SKM-1 (cell line): ENCODE results near the gene DAND5.

Experiments
- DNase-seq: peaks from one replicate; lab custom pipeline; 2025; ENCODE audit not compliant: unreplicated experiment; lab: John Stamatoyannopoulos, UW

The DAND5 gene

DNA sequence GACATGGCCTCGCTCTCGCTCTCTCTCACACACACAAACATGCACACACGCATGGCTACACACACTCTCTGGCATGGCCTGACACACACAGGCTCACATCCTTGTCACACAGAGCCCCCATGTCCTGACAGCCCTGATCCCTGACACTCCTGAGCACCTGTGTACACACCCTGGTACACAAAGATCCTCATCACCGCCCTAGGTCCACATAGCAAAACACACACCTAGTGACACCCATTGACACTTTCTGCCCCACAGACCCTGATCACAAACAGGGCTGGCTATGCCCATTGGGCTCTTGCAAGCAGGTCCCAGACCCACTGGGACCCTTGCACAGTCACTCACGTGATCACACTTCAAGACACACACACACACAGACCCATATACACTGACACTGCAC is 21.9 kb downstream of the DAND5 start:
- no peak for DNase-seq

GRCh38 chr19:12992729-12993128 is 23.4 kb downstream of the DAND5 start:
- no peak for DNase-seq

DNA sequence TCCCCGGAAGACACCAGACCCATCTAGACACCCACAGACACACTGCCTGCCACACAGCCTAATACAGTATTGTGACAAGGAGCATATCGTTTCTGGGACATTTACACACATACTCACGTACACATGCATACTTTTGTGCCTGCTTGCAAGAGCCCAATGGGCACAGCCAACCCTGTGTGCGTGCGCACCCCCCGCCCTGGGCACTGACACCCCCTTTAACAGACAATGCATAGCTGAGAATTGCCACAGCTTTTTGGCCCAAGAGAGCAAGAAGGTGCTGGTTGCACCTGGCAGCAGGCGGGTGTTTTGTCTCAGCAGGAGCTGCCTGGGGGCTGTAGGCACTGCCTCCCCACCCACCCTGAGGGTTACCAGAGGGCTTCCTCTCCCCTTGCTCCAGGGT is 24.2 kb downstream of the DAND5 start:
- DNase-seq = no peak

GRCh38 chr19:12994701-12995595 is 25.6 kb downstream of the DAND5 start, which contains the start of gene NFIX:
NFIX (plus strand) TSS chr19:12995475; CDS start chr19:12995838, 363 bp downstream.
- DNase-seq = no peak

GRCh38 chr19:12995596-12996405 is 26.4 kb downstream of the DAND5 start:
- DNase-seq = no peak

DNA sequence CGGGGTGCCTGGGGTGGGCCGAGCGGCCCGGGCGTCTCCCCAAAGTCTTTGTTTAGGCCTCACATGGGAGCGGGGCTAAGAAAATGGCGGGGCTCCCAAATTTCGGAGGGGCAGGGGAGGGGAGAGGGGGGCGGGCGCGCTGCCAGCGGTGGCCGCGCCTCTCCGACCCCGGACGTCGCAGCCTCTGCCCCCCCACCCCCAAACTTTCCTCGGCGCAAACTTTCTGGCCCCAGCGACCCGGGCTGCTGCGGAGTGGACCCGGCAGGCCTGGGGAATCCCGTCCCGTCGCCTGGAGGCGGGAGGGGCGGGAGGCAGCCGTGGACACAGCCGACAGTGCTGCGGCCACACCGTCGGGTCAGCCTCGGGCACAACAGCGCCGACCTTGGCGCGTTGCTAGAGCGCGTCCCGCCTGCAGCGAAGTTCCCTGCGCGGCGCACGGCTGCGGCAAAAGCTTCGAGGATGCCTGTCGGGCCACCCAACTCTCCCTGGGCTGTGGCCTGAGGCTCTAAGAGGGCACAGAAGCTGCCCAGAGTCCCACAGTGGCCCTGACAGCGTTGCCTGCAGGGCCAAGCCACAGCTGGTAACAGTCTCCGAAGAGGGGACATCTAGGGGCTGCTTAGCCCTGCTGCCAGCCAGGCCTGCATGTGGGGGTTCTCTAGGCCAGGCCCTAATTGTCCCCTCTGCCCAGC is 27.2 kb downstream of the DAND5 start:
- no peak for DNase-seq

GRCh38 chr19:12997179-12997966 is 28.0 kb downstream of the DAND5 start:
- DNase-seq = no peak

DNA sequence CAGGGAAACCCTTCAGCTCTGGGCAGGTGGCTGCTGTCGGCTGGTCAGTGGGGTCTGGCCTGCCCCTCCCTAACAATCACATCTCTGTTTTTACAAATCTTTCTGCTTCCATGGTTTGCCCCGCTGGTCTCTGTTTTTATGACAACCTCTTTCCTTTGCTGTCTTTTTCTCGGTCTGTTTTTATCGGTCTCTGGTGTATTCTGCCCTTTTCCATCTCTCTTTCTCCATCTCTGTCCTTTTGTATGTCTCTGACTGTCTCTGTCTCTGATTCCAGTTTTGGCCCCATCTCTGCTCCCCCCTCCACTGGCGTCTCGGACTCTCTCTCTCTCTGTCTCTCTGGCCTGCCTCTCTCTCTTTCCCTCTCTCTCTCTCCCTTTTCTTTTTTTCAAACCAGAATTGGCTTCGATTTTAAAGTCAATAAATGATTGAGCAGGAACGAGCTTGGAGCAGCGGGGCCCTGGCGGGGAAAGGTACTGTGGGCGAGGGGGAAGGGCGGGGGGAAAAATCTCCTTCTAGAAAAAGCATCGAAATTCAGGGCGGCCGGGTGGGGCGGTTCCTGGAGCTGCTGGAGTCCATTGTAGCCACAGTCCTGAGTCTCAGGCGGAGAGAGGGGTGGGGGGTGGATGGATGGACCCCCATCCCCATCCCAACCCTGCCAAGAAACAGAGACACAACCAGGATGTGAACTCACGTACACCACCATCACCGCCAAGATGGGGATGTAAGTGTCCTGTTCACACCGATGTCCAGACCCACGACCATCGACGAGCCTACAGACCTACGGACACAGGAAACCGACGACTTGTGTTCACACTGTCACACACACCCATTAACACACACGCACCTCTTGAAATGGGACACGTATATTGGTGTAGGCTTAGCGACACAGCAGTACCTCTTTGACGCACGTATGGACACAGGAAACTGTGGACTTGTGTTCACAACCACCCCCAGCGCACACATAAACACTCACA is 28.9 kb downstream of the DAND5 start:
- DNase-seq = no peak

DNA sequence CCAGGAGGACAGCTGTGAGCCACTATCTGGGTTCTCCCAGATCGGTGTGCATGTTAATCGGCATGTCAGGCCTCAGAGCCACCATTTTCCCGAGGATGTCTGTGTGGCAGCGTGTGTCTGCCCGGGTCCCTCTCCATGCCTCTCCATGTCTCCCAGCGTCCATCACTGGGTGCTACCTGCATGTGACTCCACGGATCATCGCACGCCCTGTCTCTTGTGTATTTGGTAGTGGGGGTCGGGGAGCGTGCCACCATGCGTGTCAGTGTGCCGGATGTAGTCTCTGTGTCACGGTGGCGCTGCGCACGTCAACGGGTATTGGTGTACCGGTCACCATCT is 31.8 kb downstream of the DAND5 start:
- no peak for DNase-seq

DNA sequence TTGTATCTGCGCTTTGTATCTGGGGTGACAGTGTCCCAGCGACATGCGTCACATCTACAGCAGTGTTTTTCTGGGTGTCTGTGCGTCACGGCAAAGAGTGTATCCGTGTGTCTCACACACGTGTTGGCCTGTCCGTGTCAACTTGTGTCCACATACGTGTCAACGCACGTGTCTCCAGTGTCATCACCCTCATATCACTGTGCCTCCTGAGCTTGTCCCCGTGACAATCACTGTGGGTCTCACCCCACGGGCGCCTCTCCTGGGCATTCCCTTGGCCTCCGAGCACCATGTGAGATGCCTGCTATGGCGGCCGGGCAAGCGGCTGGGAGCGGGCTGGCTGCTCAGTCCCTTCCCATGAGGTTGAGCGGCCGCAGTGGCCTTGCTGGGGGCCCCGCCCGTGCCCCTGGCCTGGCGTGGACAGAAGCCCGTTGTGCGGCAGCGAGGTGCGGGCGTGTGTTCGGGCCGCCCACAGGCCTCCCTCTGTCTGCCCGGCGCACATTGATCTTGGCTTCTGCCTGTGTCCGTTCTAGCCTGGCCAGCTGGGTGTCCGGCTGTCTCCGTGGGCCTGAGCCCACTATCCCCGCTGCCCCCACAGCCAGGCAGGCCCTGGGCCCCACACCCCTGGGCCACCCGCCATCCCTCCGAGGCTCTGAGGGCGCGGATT is 32.3 kb downstream of the DAND5 start:
- no peak for DNase-seq

DNA sequence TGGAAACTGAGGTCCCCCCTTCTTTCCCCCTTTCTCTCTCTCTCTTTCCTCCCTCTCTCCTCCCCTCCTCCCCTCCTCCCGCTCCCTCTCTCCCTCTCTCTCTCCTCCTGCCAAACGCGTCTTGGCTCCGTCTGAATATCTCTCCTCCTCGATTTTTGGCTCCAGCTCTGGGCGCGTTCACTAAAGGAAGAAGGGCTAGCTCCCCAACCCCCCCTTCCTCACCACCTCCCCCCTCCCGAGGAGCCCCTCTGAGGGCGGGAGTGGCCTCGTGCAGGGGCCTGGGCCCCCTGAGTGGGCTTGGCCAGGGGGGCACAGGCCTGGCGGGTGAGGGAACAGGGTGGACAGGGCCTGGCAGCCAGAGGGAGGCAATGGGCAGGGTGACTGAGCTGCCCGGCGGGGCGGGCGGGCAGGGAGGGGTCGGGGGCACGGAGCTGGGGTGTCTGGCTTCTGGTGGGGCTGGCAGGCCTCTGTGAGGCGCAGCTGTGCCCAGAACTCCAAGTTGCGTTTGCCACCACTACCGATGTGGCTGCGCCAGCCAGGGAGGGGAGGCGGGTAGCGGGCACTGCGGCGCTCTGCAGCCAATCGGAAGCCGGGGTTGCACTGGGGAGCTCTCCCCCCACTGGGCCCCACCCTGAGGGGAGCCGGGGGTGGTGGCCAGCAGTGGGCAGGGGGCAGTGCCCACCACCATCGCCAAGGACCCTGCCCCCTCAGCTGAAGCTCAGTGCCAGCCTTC is 33.0 kb downstream of the DAND5 start:
- no peak for DNase-seq

- DNase-seq = no peak
These were observed 33.7 kb downstream of the DAND5 start for GRCh38 chr19:13003081-13003480.

DNA sequence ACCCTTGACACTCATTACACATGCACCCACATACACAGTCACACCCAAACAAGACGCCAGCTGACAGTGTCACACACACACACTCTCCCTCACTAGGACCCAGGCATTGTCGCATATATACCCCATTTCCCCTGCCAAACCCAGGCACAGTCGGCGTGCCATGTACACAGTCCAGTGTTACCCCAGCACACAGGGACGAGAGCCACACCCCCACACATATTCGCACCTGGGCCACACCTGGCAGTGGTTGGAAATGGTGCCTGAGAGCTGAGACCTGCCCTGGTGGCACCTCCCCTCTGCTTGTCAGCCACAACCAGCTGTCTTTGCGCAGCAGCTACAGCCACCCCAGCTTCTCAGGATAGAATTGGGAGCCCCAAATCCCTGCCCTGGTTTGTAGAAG is 34.9 kb downstream of the DAND5 start:
- DNase-seq = no peak

- no peak for DNase-seq
These were observed 35.9 kb downstream of the DAND5 start for GRCh38 chr19:13005253-13005652.

DNA sequence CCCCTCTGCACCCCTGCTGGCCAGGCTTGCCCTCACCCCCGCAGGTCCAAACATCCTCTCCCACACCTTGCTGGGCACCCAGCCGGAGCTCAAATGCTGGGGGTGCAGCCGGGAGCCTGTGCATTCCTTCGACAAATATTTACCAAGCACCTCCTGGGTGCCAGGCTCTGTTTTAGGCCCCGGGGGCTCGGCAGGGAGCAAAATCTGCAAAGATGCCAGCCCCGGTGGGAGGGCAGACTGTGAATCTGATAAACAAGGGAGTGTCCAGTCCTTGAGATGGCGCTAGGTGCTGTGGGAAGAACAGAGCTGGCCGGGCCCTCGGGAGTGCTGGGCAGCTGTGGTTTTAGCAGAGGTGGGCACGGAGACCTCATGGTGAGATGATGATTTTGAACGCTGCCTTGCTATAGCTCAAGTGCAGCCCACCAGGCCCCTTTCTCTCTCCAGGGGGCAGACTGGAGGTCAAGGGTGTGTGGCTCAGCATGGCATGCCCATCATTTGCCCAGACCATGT is 36.5 kb downstream of the DAND5 start:
- DNase-seq = no peak

- no peak for DNase-seq
These were observed 37.3 kb downstream of the DAND5 start for GRCh38 chr19:13006431-13007281.

- DNase-seq = no peak
These were observed 38.1 kb downstream of the DAND5 start for GRCh38 chr19:13007292-13008045.
